Hematopoietic multipotent progenitor cell treated with erythropoietin and hydrocortisone succinate and interleukin-3 and kit ligand, for 8 days (in vitro differentiated cells): Measurements from ENCODE around the gene PLCL2.
A peak's percentile ranks its signal among the peaks of the same experiment; 100 is the strongest.

Experiments used
- DNase-seq: peaks from one replicate; pipeline ENCODE4 v3.0.0-alpha.2; 2015

The PLCL2 gene

GRCh38 chr3:16884748-16885592, at the start of gene PLCL2:
PLCL2 (plus strand) TSS chr3:16884955; CDS start chr3:16885040, 85 bp downstream.
- DNase-seq: peak; percentile 52

GRCh38 chr3:16836505-16837237, 48.1 kb upstream of the PLCL2 start:
- DNase-seq: no peak

- no peak for DNase-seq
Observed at GRCh38 chr3:16837602-16838001, 47.2 kb upstream of the PLCL2 start.

GRCh38 chr3:16838561-16838960, 46.2 kb upstream of the PLCL2 start:
- DNase-seq: peak; percentile 83

- DNase-seq: no peak
Observed at GRCh38 chr3:16839271-16840100, 45.3 kb upstream of the PLCL2 start.

- DNase-seq: peak; percentile 9
Observed at GRCh38 chr3:16840101-16840424, 44.7 kb upstream of the PLCL2 start.

GRCh38 chr3:16841041-16841753, 43.6 kb upstream of the PLCL2 start:
- no peak for DNase-seq

GRCh38 chr3:16841904-16842271, 42.9 kb upstream of the PLCL2 start:
- peak; percentile 57 for DNase-seq

- peak; percentile 41 for DNase-seq
Observed at GRCh38 chr3:16842272-16843270, 42.2 kb upstream of the PLCL2 start.

- DNase-seq: no peak
Observed at GRCh38 chr3:16844222-16844621, 40.5 kb upstream of the PLCL2 start.

- DNase-seq: no peak
Observed at GRCh38 chr3:16844791-16845190, 40.0 kb upstream of the PLCL2 start.

- no peak for DNase-seq
Observed at GRCh38 chr3:16846373-16847080, 38.2 kb upstream of the PLCL2 start.

- no peak for DNase-seq
Observed at GRCh38 chr3:16848007-16848406, 36.7 kb upstream of the PLCL2 start.

- DNase-seq: peak; percentile 64
Observed at GRCh38 chr3:16849229-16849628, 35.5 kb upstream of the PLCL2 start.

- DNase-seq: peak; percentile 43
Observed at GRCh38 chr3:16849795-16850194, 35.0 kb upstream of the PLCL2 start.

GRCh38 chr3:16855497-16855896, 29.3 kb upstream of the PLCL2 start:
- no peak for DNase-seq

GRCh38 chr3:16860234-16860633, 24.5 kb upstream of the PLCL2 start:
- no peak for DNase-seq

GRCh38 chr3:16861432-16861831, 23.3 kb upstream of the PLCL2 start:
- no peak for DNase-seq

- DNase-seq: no peak
Observed at GRCh38 chr3:16864610-16865313, 20.0 kb upstream of the PLCL2 start.

- DNase-seq: no peak
Observed at GRCh38 chr3:16865335-16865734, 19.4 kb upstream of the PLCL2 start.
